ENCODE data around the gene CNEP1R1.

Gene CNEP1R1

DNA sequence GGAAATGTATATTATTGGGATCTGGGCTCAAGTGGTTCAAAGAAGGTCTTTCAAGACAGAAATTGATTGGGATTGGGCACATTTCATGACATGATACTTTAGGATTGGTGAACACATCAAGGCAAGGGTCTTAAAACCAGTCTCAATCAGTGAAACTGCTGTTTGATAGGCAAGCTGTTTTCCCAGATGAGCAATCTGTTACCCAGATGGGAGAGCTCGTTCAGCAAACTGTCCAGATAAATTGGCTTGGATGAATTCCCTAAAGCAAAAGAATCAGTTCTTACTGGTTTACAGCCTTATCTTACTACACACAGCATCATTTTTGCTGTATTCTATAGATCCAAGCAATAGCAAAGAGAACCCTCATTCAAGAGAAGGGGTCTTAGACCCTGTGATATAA lies 31.0 kb upstream of the CNEP1R1 start:
- Histone ChIP-seq H2AFZ (ENCODE audit: low read length) (no peak overlapping the region), H3K27ac (replicated peaks; ENCODE audit: low read length) (no peak overlapping the region), H3K14ac (ENCODE audit: low read length) (no peak overlapping the region), H3K18ac (ENCODE audit: low read length) (no peak overlapping the region), H3K4me2 (ENCODE audit: insufficient read depth, low read length, poor library complexity, severe bottlenecking) (no peak overlapping the region), H2AK5ac (ENCODE audit: low read depth, low read length) (no peak overlapping the region), H4K8ac (ENCODE audit: low read depth, low read length) (no peak overlapping the region), H2BK120ac (ENCODE audit: low read depth, low read length) (no peak overlapping the region), H2BK15ac (ENCODE audit: low read length) (no peak overlapping the region), H3K4ac (ENCODE audit: low read length) (no peak overlapping the region), H3K4me1 (ENCODE audit: control insufficient read depth in 2 of 2, insufficient read depth in 1 of 2, low read depth in 1 of 2, low read length in 2 of 2) (no peaks in the 10 kb centered on the region), H4K91ac (ENCODE audit: low read depth, low read length, poor library complexity) (no peak overlapping the region), H3K9ac (ENCODE audit: low read depth, low read length, poor library complexity) (no peak overlapping the region), H3K27me3 (ENCODE audit: control insufficient read depth in 3 of 3, insufficient read depth in 3 of 3, low read depth in 1 of 3, low read length in 3 of 3) (peaks cover 0 to 14% (median 0%) of the 10 kb centered on the region in 3 experiments), H3K36me3 (replicated peaks in 1 of 2; ENCODE audit: control insufficient read depth in 2 of 2, insufficient read depth in 2 of 2, low read length in 2 of 2) (no peaks in the 10 kb centered on the region), H2BK12ac (ENCODE audit: low read length) (no peak overlapping the region), H3K79me1 (ENCODE audit: low read depth, low read length) (no peaks in the 10 kb centered on the region), H3K23ac (ENCODE audit: low read depth, low read length, poor library complexity) (no peak overlapping the region), H3K4me3 (ENCODE audit: low read length in 2 of 2) (no peak overlapping the region), H2BK5ac (ENCODE audit: low read length) (no peak overlapping the region), H3K9me3 (replicated peaks in 1 of 2; ENCODE audit: control insufficient read depth in 2 of 2, insufficient read depth in 1 of 2, low read depth in 1 of 2, low read length in 2 of 2) (no peaks in the 10 kb centered on the region)
- WGBS, 2 donors (ENCODE audit: extremely low coverage in 2 of 2, insufficient read length in 2 of 2, insufficient replicate concordance in 1 of 2): no CpG with 5 or more reads among the region's 1 CpG
- DNase-seq (ENCODE audit: low spot score): no peak

DNA sequence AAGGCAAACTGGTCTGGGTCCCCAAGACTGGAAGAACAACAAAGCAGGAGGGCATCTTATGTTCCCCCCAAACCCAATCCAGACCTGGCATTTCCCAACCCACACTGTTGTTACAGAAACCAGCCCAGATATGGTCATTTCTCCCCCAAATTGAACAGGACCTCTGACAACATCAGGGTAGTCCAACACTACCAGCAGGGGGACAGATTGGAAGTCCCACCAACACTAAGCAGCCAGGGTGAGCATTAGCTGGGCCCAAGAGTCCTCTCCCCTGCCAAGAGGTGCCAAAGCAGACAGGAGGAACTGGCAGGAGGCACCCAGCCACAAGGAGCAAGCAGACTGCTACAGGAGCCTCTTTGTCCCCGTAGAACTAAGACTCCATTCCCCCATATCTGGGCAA lies 29.3 kb upstream of the CNEP1R1 start:
- H3K27ac ChIP-seq (replicated peaks; ENCODE audit: low read length): no peak overlapping the region
- no peak for DNase-seq (ENCODE audit: low spot score)
- H2AFZ ChIP-seq (ENCODE audit: low read length): no peak overlapping the region
- peaks cover 0 to 2% of the 10 kb centered on the region in 2 donors for H3K9me3 ChIP-seq (replicated peaks in 1 of 2; ENCODE audit: control insufficient read depth in 2 of 2, insufficient read depth in 1 of 2, low read depth in 1 of 2, low read length in 2 of 2)
- H2BK5ac ChIP-seq (ENCODE audit: low read length): no peak overlapping the region
- H2BK12ac ChIP-seq (ENCODE audit: low read length): no peak overlapping the region
- H4K91ac ChIP-seq (ENCODE audit: low read depth, low read length, poor library complexity): no peak overlapping the region
- H3K4ac ChIP-seq (ENCODE audit: low read length): no peak overlapping the region
- H2BK120ac ChIP-seq (ENCODE audit: low read depth, low read length): no peak overlapping the region
- peaks cover 0 to 14% (median 1%) of the 10 kb centered on the region in 3 experiments for H3K27me3 ChIP-seq (ENCODE audit: control insufficient read depth in 3 of 3, insufficient read depth in 3 of 3, low read depth in 1 of 3, low read length in 3 of 3)
- H2BK15ac ChIP-seq (ENCODE audit: low read length): peak overlapping the region; percentile 10
- no peak overlapping the region for H3K9ac ChIP-seq (ENCODE audit: low read depth, low read length, poor library complexity)
- H3K18ac ChIP-seq (ENCODE audit: low read length): no peak overlapping the region
- H2AK5ac ChIP-seq (ENCODE audit: low read depth, low read length): no peak overlapping the region
- H4K8ac ChIP-seq (ENCODE audit: low read depth, low read length): no peak overlapping the region
- no peak overlapping the region for H3K4me3 ChIP-seq (ENCODE audit: low read length in 2 of 2)
- no peaks in the 10 kb centered on the region for H3K4me1 ChIP-seq (ENCODE audit: control insufficient read depth in 2 of 2, insufficient read depth in 1 of 2, low read depth in 1 of 2, low read length in 2 of 2)
- no peaks in the 10 kb centered on the region for H3K79me1 ChIP-seq (ENCODE audit: low read depth, low read length)
- no peak overlapping the region for H3K4me2 ChIP-seq (ENCODE audit: insufficient read depth, low read length, poor library complexity, severe bottlenecking)
- H3K14ac ChIP-seq (ENCODE audit: low read length): no peak overlapping the region
- no CpG with 5 or more reads among the region's 1 CpG for WGBS, 2 donors (ENCODE audit: extremely low coverage in 2 of 2, insufficient read length in 2 of 2, insufficient replicate concordance in 1 of 2)
- no peak overlapping the region for H3K23ac ChIP-seq (ENCODE audit: low read depth, low read length, poor library complexity)
- H3K36me3 ChIP-seq (replicated peaks in 1 of 2; ENCODE audit: control insufficient read depth in 2 of 2, insufficient read depth in 2 of 2, low read length in 2 of 2): no peaks in the 10 kb centered on the region

DNA sequence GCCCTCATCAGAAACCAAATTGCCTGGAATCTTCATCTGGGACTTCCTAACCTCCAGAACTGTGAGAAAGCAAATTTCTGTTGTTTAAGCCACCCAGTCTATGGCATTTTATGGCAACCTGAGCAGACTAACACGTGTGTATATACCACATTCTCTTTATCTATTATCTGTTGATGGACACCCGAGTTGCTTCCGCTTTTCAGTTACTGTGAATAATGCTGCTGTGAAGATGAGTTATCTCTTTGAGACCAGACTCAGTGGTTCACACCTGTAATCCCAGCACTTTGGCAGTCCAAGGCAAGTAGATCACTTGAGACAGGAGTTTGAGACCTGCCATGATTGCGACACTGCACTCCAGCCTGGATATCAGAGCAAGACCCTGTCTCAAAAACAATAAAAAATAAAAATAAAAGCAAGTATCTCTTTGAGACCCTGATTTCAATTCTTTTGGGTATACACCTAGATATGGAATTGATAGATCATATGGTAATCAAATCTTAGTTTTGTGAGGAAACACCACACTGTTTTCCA lies 27.2 kb upstream of the CNEP1R1 start:
- Histone ChIP-seq H3K4me2 (ENCODE audit: insufficient read depth, low read length, poor library complexity, severe bottlenecking) (no peak overlapping the region), H3K27ac (replicated peaks; ENCODE audit: low read length) (no peak overlapping the region), H2BK5ac (ENCODE audit: low read length) (no peak overlapping the region), H2AFZ (ENCODE audit: low read length) (no peak overlapping the region), H2BK15ac (ENCODE audit: low read length) (no peak overlapping the region), H3K9me3 (replicated peaks in 1 of 2; ENCODE audit: control insufficient read depth in 2 of 2, insufficient read depth in 1 of 2, low read depth in 1 of 2, low read length in 2 of 2) (peaks cover 0 to 3% of the 10 kb centered on the region in 2 donors), H2BK120ac (ENCODE audit: low read depth, low read length) (no peak overlapping the region), H3K14ac (ENCODE audit: low read length) (no peak overlapping the region), H3K4me1 (ENCODE audit: control insufficient read depth in 2 of 2, insufficient read depth in 1 of 2, low read depth in 1 of 2, low read length in 2 of 2) (no peaks in the 10 kb centered on the region), H3K79me1 (ENCODE audit: low read depth, low read length) (no peaks in the 10 kb centered on the region), H3K4me3 (ENCODE audit: low read length in 2 of 2) (no peak overlapping the region), H3K9ac (ENCODE audit: low read depth, low read length, poor library complexity) (no peak overlapping the region), H3K23ac (ENCODE audit: low read depth, low read length, poor library complexity) (no peak overlapping the region), H2AK5ac (ENCODE audit: low read depth, low read length) (no peak overlapping the region), H3K36me3 (replicated peaks in 1 of 2; ENCODE audit: control insufficient read depth in 2 of 2, insufficient read depth in 2 of 2, low read length in 2 of 2) (no peaks in the 10 kb centered on the region), H4K8ac (ENCODE audit: low read depth, low read length) (no peak overlapping the region), H3K18ac (ENCODE audit: low read length) (no peak overlapping the region), H3K27me3 (ENCODE audit: control insufficient read depth in 3 of 3, insufficient read depth in 3 of 3, low read depth in 1 of 3, low read length in 3 of 3) (peaks cover 0 to 10% (median 1%) of the 10 kb centered on the region in 3 experiments), H2BK12ac (ENCODE audit: low read length) (no peak overlapping the region), H3K4ac (ENCODE audit: low read length) (no peak overlapping the region), H4K91ac (ENCODE audit: low read depth, low read length, poor library complexity) (no peak overlapping the region)
- no peak for DNase-seq (ENCODE audit: low spot score)
- WGBS, 2 donors (ENCODE audit: extremely low coverage in 2 of 2, insufficient read length in 2 of 2, insufficient replicate concordance in 1 of 2): no CpG with 5 or more reads among the region's 4 CpGs

DNA sequence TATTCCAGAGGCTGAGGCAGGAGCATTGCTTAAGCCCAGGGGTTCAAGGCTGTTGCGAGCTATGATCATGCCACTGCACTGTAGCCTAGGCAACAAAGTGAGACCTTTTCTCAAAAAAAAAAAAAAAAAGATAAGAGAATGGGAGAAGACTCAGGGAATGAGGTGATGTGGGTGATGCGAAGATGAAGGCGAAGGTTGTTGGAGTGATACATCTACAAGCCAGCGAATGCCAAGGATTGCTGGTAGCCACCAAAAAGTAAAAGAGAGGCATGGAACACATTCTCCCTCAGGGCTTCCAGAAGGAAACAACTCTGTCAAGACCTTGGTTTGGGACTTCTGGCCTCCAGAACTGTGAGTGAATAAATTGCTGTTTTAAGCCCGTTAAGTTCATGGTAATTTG lies 26.0 kb upstream of the CNEP1R1 start:
- WGBS, 2 donors (ENCODE audit: extremely low coverage in 2 of 2, insufficient read length in 2 of 2, insufficient replicate concordance in 1 of 2): 100% methylated on average over 2 of the region's 5 CpGs; no CpG with 5 or more reads in 1 of the 2 donors

More for the DNA sequence above, 26.0 kb upstream of the CNEP1R1 start:
- Histone ChIP-seq H2AK5ac (ENCODE audit: low read depth, low read length) (no peak overlapping the region), H4K8ac (ENCODE audit: low read depth, low read length) (no peak overlapping the region), H3K27ac (replicated peaks; ENCODE audit: low read length) (no peak overlapping the region), H3K4me3 (ENCODE audit: low read length in 2 of 2) (no peak overlapping the region), H3K18ac (ENCODE audit: low read length) (no peak overlapping the region), H4K91ac (ENCODE audit: low read depth, low read length, poor library complexity) (no peak overlapping the region), H3K9me3 (replicated peaks in 1 of 2; ENCODE audit: control insufficient read depth in 2 of 2, insufficient read depth in 1 of 2, low read depth in 1 of 2, low read length in 2 of 2) (peaks cover 0 to 3% of the 10 kb centered on the region in 2 donors), H3K36me3 (replicated peaks in 1 of 2; ENCODE audit: control insufficient read depth in 2 of 2, insufficient read depth in 2 of 2, low read length in 2 of 2) (no peaks in the 10 kb centered on the region), H3K4me1 (ENCODE audit: control insufficient read depth in 2 of 2, insufficient read depth in 1 of 2, low read depth in 1 of 2, low read length in 2 of 2) (no peaks in the 10 kb centered on the region), H3K4me2 (ENCODE audit: insufficient read depth, low read length, poor library complexity, severe bottlenecking) (no peak overlapping the region), H3K14ac (ENCODE audit: low read length) (no peak overlapping the region), H2BK120ac (ENCODE audit: low read depth, low read length) (no peak overlapping the region), H3K27me3 (ENCODE audit: control insufficient read depth in 3 of 3, insufficient read depth in 3 of 3, low read depth in 1 of 3, low read length in 3 of 3) (peaks cover 0 to 6% (median 1%) of the 10 kb centered on the region in 3 experiments), H3K9ac (ENCODE audit: low read depth, low read length, poor library complexity) (no peak overlapping the region), H2AFZ (ENCODE audit: low read length) (no peak overlapping the region), H3K79me1 (ENCODE audit: low read depth, low read length) (no peaks in the 10 kb centered on the region), H2BK15ac (ENCODE audit: low read length) (no peak overlapping the region), H3K23ac (ENCODE audit: low read depth, low read length, poor library complexity) (no peak overlapping the region), H3K4ac (ENCODE audit: low read length) (no peak overlapping the region), H2BK5ac (ENCODE audit: low read length) (no peak overlapping the region), H2BK12ac (ENCODE audit: low read length) (no peak overlapping the region)
- DNase-seq (ENCODE audit: low spot score): no peak
